OCI-LY7 (cell line): ENCODE measurements around the gene MYH7. TPM values are rescaled to one million over a fixed set of nuclear protein-coding genes. Genes with fewer than 3 reads are reported as not detected.

Experiments
- BruUV-seq: library from RNA; stranded (reverse); fragments of 400-500 nt; replicated peaks from 2 replicates; lab custom pipeline; 2021; lab: Mats Ljungman, UMichigan
- CTCF ChIA-PET: fragments of 300-600 bp; sonication (Branson Sonifier 250); formaldehyde crosslinking; loops from one replicate; lab custom pipeline; 2022; ENCODE audit warnings: antibody characterized with exemption; ENCODE audit not compliant: unreplicated experiment; lab: Charles Lee
- POLR2A ChIA-PET: fragments of 300-600 bp; sonication (Branson Sonifier 250); formaldehyde crosslinking; loops from one replicate; lab custom pipeline; 2022; ENCODE audit warnings: antibody characterized with exemption; lab: Charles Lee
- DNase-seq: peaks from one replicate; pipeline ENCODE4 v3.0.0-alpha.2; 2015; ENCODE audit warnings: low spot score
- H2AFZ ChIP-seq: fragments of 200-600 bp; sonication (generic), shearing (Covaris generic); 2 replicates; pipeline ENCODE4 v1.6.1; 2014; ENCODE audit warnings: mild to moderate bottlenecking, antibody characterized with exemption, low read length, moderate library complexity
- H3K27ac ChIP-seq: fragments of 200-600 bp; sonication (generic); 2 replicates; pipeline ENCODE4 v1.5.1; 2014; ENCODE audit warnings: mixed run types, low read depth, mild to moderate bottlenecking, moderate library complexity, low read length, inconsistent platforms; ENCODE audit not compliant: poor library complexity, severe bottlenecking
- H3K36me3 ChIP-seq: fragments of 200-600 bp; sonication (generic); 2 replicates; pipeline ENCODE4 v1.6.1; 2014; ENCODE audit warnings: mild to moderate bottlenecking, antibody characterized with exemption, low read length, moderate library complexity, mixed read lengths; ENCODE audit not compliant: insufficient read depth
- H3K4me1 ChIP-seq: fragments of 200-600 bp; sonication (generic); 2 replicates; pipeline ENCODE4 v1.5.1; 2014; ENCODE audit warnings: mild to moderate bottlenecking, low read length; ENCODE audit not compliant: insufficient read depth, poor library complexity, severe bottlenecking
- H3K4me2 ChIP-seq: fragments of 200-600 bp; sonication (generic); 2 replicates; pipeline ENCODE4 v1.6.1; 2014; ENCODE audit warnings: mild to moderate bottlenecking, low read length
- H3K4me3 ChIP-seq: fragments of 200-600 bp; sonication (generic); 2 replicates; pipeline ENCODE4 v1.5.1; 2014; ENCODE audit warnings: mild to moderate bottlenecking, low read depth, low read length; ENCODE audit not compliant: poor library complexity, severe bottlenecking
- H3K79me2 ChIP-seq: fragments of 200-600 bp; sonication (generic); 2 replicates; pipeline ENCODE4 v1.6.1; 2016; ENCODE audit warnings: low read depth, mild to moderate bottlenecking, low read length, moderate library complexity, mixed read lengths; ENCODE audit not compliant: insufficient read depth
- H3K9me2 ChIP-seq: fragments of 200-600 bp; sonication (generic); 2 replicates; pipeline ENCODE4 v1.6.1; 2016; ENCODE audit warnings: mild to moderate bottlenecking, low read length, mixed read lengths; ENCODE audit not compliant: insufficient read depth
- H3K9me3 ChIP-seq: fragments of 200-600 bp; sonication (generic); 2 replicates; pipeline ENCODE4 v1.6.1; 2014; ENCODE audit warnings: mild to moderate bottlenecking, mixed run types, low read length, mixed read lengths
- H4K20me1 ChIP-seq: fragments of 200-600 bp; sonication (generic); 2 replicates; pipeline ENCODE4 v1.6.1; 2014; ENCODE audit warnings: mild to moderate bottlenecking, antibody characterized with exemption, low read length, moderate library complexity, mixed read lengths; ENCODE audit not compliant: insufficient read depth
- CTCF ChIP-seq: fragments of 200-600 bp; sonication (generic); conservative IDR thresholded peaks from 2 replicates; pipeline ENCODE4 v1.5.1; 2014; ENCODE audit warnings: mild to moderate bottlenecking, antibody characterized with exemption, low read length, moderate library complexity, mixed read lengths
- EZH2phosphoT487 ChIP-seq: fragments of 200-600 bp; sonication (generic); IDR thresholded peaks from 2 replicates; pipeline ENCODE4 v1.6.1; 2018; ENCODE audit warnings: low read depth, borderline replicate concordance, mild to moderate bottlenecking, mixed run types, antibody characterized with exemption, low read length, moderate library complexity, mixed read lengths
- intact Hi-C: fragments of 100-400 bp; cut with micrococcal nuclease; formaldehyde crosslinking; loops from one replicate; pipeline ENCODE4 v1.10.0; 2022; ENCODE audit not compliant: unreplicated experiment
- total RNA-seq, 2 experiments: library from RNA; depleted of rRNA in 1 of 2; stranded (reverse); fragments of >200 nt in 1 of 2; shearing (Covaris generic) in 1 of 2; gene quantifications; 2 replicates each; pipeline ENCODE4 v1.2.3, GENCODE V29; 2014 to 2022

The MYH7 gene
- total RNA-seq, 2 experiments from 2014 or later: not detected

DNA sequence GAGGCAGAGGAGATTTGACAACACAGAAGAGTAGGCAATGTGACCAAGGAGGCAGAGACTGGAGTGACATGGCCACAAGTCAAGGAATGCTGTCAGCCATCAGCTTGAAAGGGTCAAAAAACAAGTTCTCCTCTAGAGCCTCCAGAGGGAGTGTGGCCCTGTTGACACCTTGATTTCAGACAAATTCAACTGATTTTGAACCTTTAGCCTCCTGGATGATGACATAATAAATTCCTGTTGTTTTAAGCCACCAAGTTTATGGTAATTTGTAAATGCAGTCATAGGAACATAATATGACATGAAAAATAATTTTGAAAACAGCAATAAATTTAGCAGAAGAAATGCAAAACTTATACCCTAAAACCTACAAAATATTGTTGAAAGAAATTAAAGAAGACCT, 25.5 kb upstream of the MYH7 start:
- H3K9me2 ChIP-seq: no peaks in the 10 kb centered on the region
- no peaks in the 10 kb centered on the region for H3K4me1 ChIP-seq
- H3K4me2 ChIP-seq: no peak overlapping the region
- no peak for DNase-seq
- H3K9me3 ChIP-seq: no peaks in the 10 kb centered on the region
- H3K79me2 ChIP-seq: no peaks in the 10 kb centered on the region
- POLR2A ChIA-PET: no interaction called here
- H2AFZ ChIP-seq: no peak overlapping the region
- H3K27ac ChIP-seq: no peak overlapping the region
- H4K20me1 ChIP-seq: no peaks in the 10 kb centered on the region
- H3K36me3 ChIP-seq: no peaks in the 10 kb centered on the region
- CTCF ChIA-PET: no interaction called here
- BruUV-seq: no TSS peak
- TF ChIP-seq EZH2phosphoT487: no peak
- TF ChIP-seq CTCF: no peak
- intact Hi-C loops: no loop called here
- H3K4me3 ChIP-seq: no peak overlapping the region

GRCh38 chr14:23457587-23458445, 22.4 kb upstream of the MYH7 start:
- Histone ChIP-seq H3K4me3 (no peak overlapping the region), H3K9me3 (no peaks in the 10 kb centered on the region), H3K36me3 (no peaks in the 10 kb centered on the region), H3K79me2 (no peaks in the 10 kb centered on the region), H3K27ac (no peak overlapping the region), H2AFZ (no peak overlapping the region), H4K20me1 (no peaks in the 10 kb centered on the region), H3K9me2 (no peaks in the 10 kb centered on the region), H3K4me2 (no peak overlapping the region), H3K4me1 (no peaks in the 10 kb centered on the region)
- BruUV-seq: no TSS peak
- DNase-seq: no peak
- intact Hi-C loops: no loop called here
- ChIA-PET POLR2A (interaction anchor here (1.0 kb wide), 1 partner anchor 137 kb away, joined by 3 read pairs; the partner anchor contains the start of gene PABPN1), CTCF (no interaction called here)
- TF ChIP-seq EZH2phosphoT487: no peak
- no peak for TF ChIP-seq CTCF
